GM12878 (cell line): ENCODE results near the gene CGB2. TPM values are rescaled to one million over a fixed set of nuclear protein-coding genes. Genes with fewer than 3 reads are reported as not detected.
"Not testable (repeated sequence)": the region's sequence is repeated elsewhere in the genome, so short reads cannot be mapped to it uniquely, and the experiment has no call there.

Experiments used
- ATAC-seq: fragments of 200-7000 bp; cut with Tn5 transposase; 3 replicates; pipeline ENCODE4 v1.9.1; 2020; ENCODE audit warnings: mild to moderate bottlenecking, moderate library complexity
- BruUV-seq: library from RNA; stranded (reverse); fragments of 400-500 nt; replicated peaks from 2 replicates; lab custom pipeline; 2021; lab: Mats Ljungman, UMichigan
- CTCF ChIA-PET: fragments of 300-600 bp; sonication (Branson Sonifier 250); formaldehyde crosslinking; extraction: SDS; loops from one replicate; lab custom pipeline; 2021; ENCODE audit warnings: inconsistent platforms; lab: Yijun Ruan, JAX
- POLR2A ChIA-PET: fragments of 350-600 bp; formaldehyde crosslinking; extraction: SDS; loops from one replicate; lab custom pipeline; 2021; ENCODE audit warnings: inconsistent platforms; lab: Charles Lee
- RAD21 ChIA-PET: fragments of 300-600 bp; sonication (Branson Sonifier 250); formaldehyde crosslinking; loops from one replicate; lab custom pipeline; 2023; ENCODE audit warnings: antibody characterized with exemption; ENCODE audit not compliant: unreplicated experiment; lab: Charles Lee
- SMC1A ChIA-PET: fragments of 300-600 bp; sonication (Branson Sonifier 250); formaldehyde crosslinking; loops from one replicate; lab custom pipeline; 2023; ENCODE audit not compliant: unreplicated experiment, uncharacterized antibody; lab: Charles Lee
- DNase-seq: peaks from one replicate; pipeline ENCODE4 v3.0.0-alpha.2; 2011; ENCODE audit warnings: low read depth, low spot score
- FAIRE-seq: peaks from 3 replicates; lab custom pipeline; 2011; peaks lifted over from hg19 to GRCh38; lab: Jason Lieb, UNC
- H2AFZ ChIP-seq: 2 replicates; pipeline ENCODE4 v1.6.0; 2011; ENCODE audit warnings: low read depth, low read length, control low read depth; ENCODE audit not compliant: control insufficient read depth
- H3K27ac ChIP-seq: 2 replicates; pipeline ENCODE4 v1.5.1; 2011; ENCODE audit warnings: control low read depth; ENCODE audit not compliant: control insufficient read depth, insufficient read depth
- H3K27me3 ChIP-seq, 2 experiments: replicated peaks in 1 of 2; 2 replicates each; pipeline versions ENCODE4 v1.6.0 to v1.6.1; 2011; ENCODE audit warnings: low read length in 1 of 2; ENCODE audit not compliant: control insufficient read depth in 2 of 2, insufficient read depth in 2 of 2
- H3K36me3 ChIP-seq, 2 experiments: 2 replicates each; pipeline ENCODE4 v1.5.1; 2011; ENCODE audit warnings: low read length in 1 of 2; ENCODE audit not compliant: control insufficient read depth in 2 of 2, insufficient read depth in 2 of 2
- H3K4me1 ChIP-seq: 2 replicates; pipeline ENCODE4 v1.6.1; 2011; ENCODE audit warnings: mild to moderate bottlenecking, low read length, moderate library complexity, mixed read lengths; ENCODE audit not compliant: control insufficient read depth, insufficient read depth
- H3K4me2 ChIP-seq: 2 replicates; pipeline ENCODE4 v1.6.0; 2011; ENCODE audit warnings: control low read depth; ENCODE audit not compliant: control insufficient read depth, insufficient read depth
- H3K4me3 ChIP-seq: fragments of 200-600 bp; sonication (generic); 2 replicates; pipeline ENCODE4 v1.5.1; 2016
- H3K79me2 ChIP-seq: 2 replicates; pipeline ENCODE4 v1.6.0; 2011; ENCODE audit warnings: low read length; ENCODE audit not compliant: control insufficient read depth, insufficient read depth
- H3K9ac ChIP-seq: 2 replicates; pipeline ENCODE4 v1.8.0; 2011; ENCODE audit warnings: low read length, control low read depth, mixed read lengths; ENCODE audit not compliant: control insufficient read depth, insufficient read depth
- H3K9me3 ChIP-seq: replicated peaks from 3 replicates; pipeline ENCODE4 v1.5.1; 2011; ENCODE audit warnings: mild to moderate bottlenecking, low read length; ENCODE audit not compliant: control insufficient read depth, insufficient read depth
- H4K20me1 ChIP-seq: 2 replicates; pipeline ENCODE4 v1.6.0; 2011; ENCODE audit not compliant: control insufficient read depth, insufficient read depth
- CHD1 ChIP-seq: IDR thresholded peaks from 2 replicates; pipeline ENCODE4 v1.6.1; 2012; ENCODE audit warnings: low read depth, low read length, improper control_type of control experiment
- IRF3 ChIP-seq: fragments of 450-650 bp; IDR thresholded peaks from 2 replicates; pipeline ENCODE4 v1.6.1; 2014; ENCODE audit warnings: mild to moderate bottlenecking
- MYC ChIP-seq: IDR thresholded peaks from 2 replicates; pipeline ENCODE4 v1.6.1; 2011; ENCODE audit warnings: mild to moderate bottlenecking, low read length, moderate library complexity, inconsistent platforms; ENCODE audit not compliant: insufficient read depth, insufficient replicate concordance, insufficient read length, severe bottlenecking
- RAD21 ChIP-seq: IDR thresholded peaks from 2 replicates; pipeline ENCODE4 v1.6.1; 2011; ENCODE audit warnings: mild to moderate bottlenecking, low read depth, low read length, moderate library complexity; ENCODE audit not compliant: insufficient read depth
- RFX5 ChIP-seq: IDR thresholded peaks from 2 replicates; pipeline ENCODE4 v1.6.1; 2011; ENCODE audit warnings: low read depth, low read length, improper control_type of control experiment
- SMC3 ChIP-seq: IDR thresholded peaks from 2 replicates; pipeline ENCODE4 v1.6.1; 2011; ENCODE audit warnings: low read length, improper control_type of control experiment, borderline replicate concordance
- SREBF2 ChIP-seq: IDR thresholded peaks from 2 replicates; pipeline ENCODE4 v1.6.1; 2012; ENCODE audit warnings: mild to moderate bottlenecking, low read length
- WGBS: methylation state at CpG from one replicate; pipeline ENCODE4 v1.1.6; 2016; ENCODE audit warnings: low lambda C conversion rate; ENCODE audit not compliant: insufficient replicate concordance, insufficient coverage; ENCODE audit errors: missing lambda C conversion rate; 5-methylcytosine and 5-hydroxymethylcytosine counted together
- in situ Hi-C: fragments of 300-500 bp; cut with MboI; formaldehyde crosslinking; loops from 9 replicates; pipeline ENCODE4 v1.14.3; 2018; ENCODE audit warnings: mixed read lengths
- intact Hi-C: fragments of 100-400 bp; cut with micrococcal nuclease; formaldehyde crosslinking; loops from one replicate; pipeline ENCODE4 v1.14.2; 2022; ENCODE audit not compliant: unreplicated experiment
- polyA plus RNA-seq, 11 experiments: library from polyadenylated mRNA; depleted of rRNA in 4 of 11; unstranded in 6 of 11; stranded (reverse) in 5 of 11; fragments of >200 nt; fragmentation: Nextera tagmentation in 4 of 11; fragmentation: Illumina TruSeq in 1 of 11; extraction: Ambion mirVana in 4 of 11; extraction: Trizol in 1 of 11; gene quantifications; 1 replicate in 1 of 11; 2 replicates in 10 of 11; pipeline versions ENCODE4 v1.2.1 to v1.2.3, GENCODE V29; 2011 to 2016; ENCODE audit warnings: inconsistent platforms in 2 of 11, missing spikeins in 2 of 11, low read depth in 1 of 11
- total RNA-seq, 4 experiments: library from RNA; depleted of rRNA in 3 of 4; stranded (reverse); fragments of >200 nt in 3 of 4; fragmentation: Illumina TruSeq in 1 of 4; extraction: Trizol in 1 of 4; gene quantifications; 2 replicates each; pipeline versions ENCODE4 v1.2.1 to v1.2.3, GENCODE V29; 2013 to 2021
- TF ChIP-seq, protein P1 (sequence below), 3 experiments: IDR thresholded peaks in 2 of 3; conservative IDR thresholded peaks in 1 of 3; 2 replicates each; pipeline ENCODE4 v1.5.1; 2011; ENCODE audit warnings: low read depth in 3 of 3, low read length in 3 of 3, mild to moderate bottlenecking in 3 of 3, control low read depth in 2 of 3, moderate library complexity in 2 of 3, inconsistent platforms in 1 of 3, mixed read lengths in 1 of 3; ENCODE audit not compliant: control insufficient read depth in 2 of 3, insufficient read depth in 1 of 3; ENCODE audit errors: extremely low read depth in 1 of 3
- TF ChIP-seq, protein P2 (sequence below): fragments of 150-350 bp; IDR thresholded peaks from 2 replicates; pipeline ENCODE4 v1.6.1; 2014; ENCODE audit warnings: mild to moderate bottlenecking, low read depth, low read length

CGB2 gene
- total and polyA plus RNA-seq, 10 of the 15 experiments (the other 5 are each of a cell fraction or from before 2014, with no cell fraction given): 0.20 to 0.37 TPM; not detected in 8

DNA sequence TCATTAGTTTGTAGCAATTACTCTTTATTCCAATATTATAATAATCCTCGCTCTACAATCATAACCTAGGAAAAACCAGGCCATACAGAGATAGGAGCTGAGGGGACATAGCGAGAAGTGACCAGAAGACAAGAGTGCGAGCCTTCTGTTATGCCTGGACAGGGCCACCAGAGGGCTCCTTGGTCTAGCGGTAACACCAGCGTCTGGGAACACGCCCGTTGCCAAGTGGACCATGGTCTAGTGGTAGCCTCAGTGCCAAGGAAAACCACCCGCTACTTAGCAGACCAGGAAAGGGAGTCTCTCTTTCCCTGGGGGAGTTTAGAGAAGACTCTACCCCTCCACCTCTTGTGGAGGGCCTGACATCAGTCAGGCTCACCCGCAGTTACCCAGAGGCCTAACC lies 43.2 kb downstream of the CGB2 start:
- H4K20me1 ChIP-seq, DNase-seq, BruUV-seq, H3K79me2 ChIP-seq, intact Hi-C loops, RAD21 ChIA-PET, H3K9ac ChIP-seq, H3K4me1 ChIP-seq, H3K27me3 ChIP-seq, POLR2A ChIA-PET, H3K27ac ChIP-seq, H3K4me3 ChIP-seq, H2AFZ ChIP-seq, H3K4me2 ChIP-seq: not testable (repeated sequence)
- ChIA-PET SMC1A (interaction anchor here (1.1 kb wide), 1 partner anchor 124 kb away, joined by 5 read pairs; no protein-coding TSS in a partner anchor), CTCF (interaction anchor here (1.1 to 2.6 kb wide), 4 partner anchors 22 to 146 kb away, joined by 4 to 15 read pairs (median 8); no protein-coding TSS in a partner anchor)
- WGBS: 12% methylated on average over 8 of the region's 9 CpGs
- peak; percentile 52; the same call in 2 of the 3 replicates for ATAC-seq
- peak; percentile 41; the same call in 1 of the 2 replicates for TF ChIP-seq RAD21
- TF ChIP-seq, protein P1, sequence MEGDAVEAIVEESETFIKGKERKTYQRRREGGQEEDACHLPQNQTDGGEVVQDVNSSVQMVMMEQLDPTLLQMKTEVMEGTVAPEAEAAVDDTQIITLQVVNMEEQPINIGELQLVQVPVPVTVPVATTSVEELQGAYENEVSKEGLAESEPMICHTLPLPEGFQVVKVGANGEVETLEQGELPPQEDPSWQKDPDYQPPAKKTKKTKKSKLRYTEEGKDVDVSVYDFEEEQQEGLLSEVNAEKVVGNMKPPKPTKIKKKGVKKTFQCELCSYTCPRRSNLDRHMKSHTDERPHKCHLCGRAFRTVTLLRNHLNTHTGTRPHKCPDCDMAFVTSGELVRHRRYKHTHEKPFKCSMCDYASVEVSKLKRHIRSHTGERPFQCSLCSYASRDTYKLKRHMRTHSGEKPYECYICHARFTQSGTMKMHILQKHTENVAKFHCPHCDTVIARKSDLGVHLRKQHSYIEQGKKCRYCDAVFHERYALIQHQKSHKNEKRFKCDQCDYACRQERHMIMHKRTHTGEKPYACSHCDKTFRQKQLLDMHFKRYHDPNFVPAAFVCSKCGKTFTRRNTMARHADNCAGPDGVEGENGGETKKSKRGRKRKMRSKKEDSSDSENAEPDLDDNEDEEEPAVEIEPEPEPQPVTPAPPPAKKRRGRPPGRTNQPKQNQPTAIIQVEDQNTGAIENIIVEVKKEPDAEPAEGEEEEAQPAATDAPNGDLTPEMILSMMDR (IDR thresholded peaks at IDR 0.05 in 2 of 3, conservative IDR thresholded peaks at IDR 0.05 in 1 of 3; ENCODE audit: control insufficient read depth in 2 of 3, extremely low read depth in 1 of 3, insufficient read depth in 1 of 3, low read depth in 3 of 3, low read length in 3 of 3): peak; percentile 33 to 54 (median 42); a peak in 5 of 6 replicates
- TF ChIP-seq SMC3: peak; percentile 36; the same call in 1 of the 2 replicates
- TF ChIP-seq, all 136 proteins: peak for 3; not testable (repeated sequence) for 133
- in situ Hi-C loops, FAIRE-seq, H3K36me3 ChIP-seq, H3K9me3 ChIP-seq: not testable (repeated sequence)

- ChIA-PET SMC1A (no interaction called here), POLR2A (no interaction called here), RAD21 (no interaction called here), CTCF (interaction anchor here (0.6 kb wide), 1 partner anchor 463 kb away, joined by 3 read pairs; no protein-coding TSS in a partner anchor)
- H3K36me3 ChIP-seq: no peaks in the 10 kb centered on the region
- H3K9me3 ChIP-seq: no peaks in the 10 kb centered on the region; the same call in 2 of the 3 replicates
- intact Hi-C loops: no loop called here
- H2AFZ ChIP-seq: no peak overlapping the region
- ATAC-seq: no peak
- H3K4me2 ChIP-seq: no peak overlapping the region
- no peak overlapping the region for H3K9ac ChIP-seq
- no peaks in the 10 kb centered on the region for H3K4me1 ChIP-seq
- in situ Hi-C loops: no loop called here
- H3K79me2 ChIP-seq: peaks cover 2% of the 10 kb centered on the region
- no peak overlapping the region for H3K27ac ChIP-seq
- FAIRE-seq: no peak
- H4K20me1 ChIP-seq: no peaks in the 10 kb centered on the region
- no peak overlapping the region for H3K4me3 ChIP-seq
- no peak for DNase-seq
- H3K27me3 ChIP-seq: no peaks in the 10 kb centered on the region
- no TSS peak for BruUV-seq
- WGBS: 70% methylated on average over 4 of the region's 4 CpGs
- TF ChIP-seq SREBF2 (no peak), CHD1 (no peak), IRF3 (no peak), RFX5 (no peak), MYC (no peak)
- TF ChIP-seq, protein P2, sequence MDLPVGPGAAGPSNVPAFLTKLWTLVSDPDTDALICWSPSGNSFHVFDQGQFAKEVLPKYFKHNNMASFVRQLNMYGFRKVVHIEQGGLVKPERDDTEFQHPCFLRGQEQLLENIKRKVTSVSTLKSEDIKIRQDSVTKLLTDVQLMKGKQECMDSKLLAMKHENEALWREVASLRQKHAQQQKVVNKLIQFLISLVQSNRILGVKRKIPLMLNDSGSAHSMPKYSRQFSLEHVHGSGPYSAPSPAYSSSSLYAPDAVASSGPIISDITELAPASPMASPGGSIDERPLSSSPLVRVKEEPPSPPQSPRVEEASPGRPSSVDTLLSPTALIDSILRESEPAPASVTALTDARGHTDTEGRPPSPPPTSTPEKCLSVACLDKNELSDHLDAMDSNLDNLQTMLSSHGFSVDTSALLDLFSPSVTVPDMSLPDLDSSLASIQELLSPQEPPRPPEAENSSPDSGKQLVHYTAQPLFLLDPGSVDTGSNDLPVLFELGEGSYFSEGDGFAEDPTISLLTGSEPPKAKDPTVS: no peak
These were observed 48.7 kb downstream of the CGB2 start for GRCh38 chr19:49080392-49080791.
